Mononuclear cell (primary cell): ENCODE data around the gene MRPL53. TPM values are rescaled to one million over a fixed set of nuclear protein-coding genes. Genes with fewer than 3 reads are reported as not detected.
A peak's percentile ranks its signal among the peaks of the same experiment; 100 is the strongest.
"Not testable (repeated sequence)": the region's sequence is repeated elsewhere in the genome, so short reads cannot be mapped to it uniquely, and the experiment has no call there.

Source experiments
- H3K27me3 ChIP-seq: 2 replicates; pipeline ENCODE4 v1.6.0; 2011; ENCODE audit warnings: low read length, control low read depth; ENCODE audit not compliant: insufficient read depth
- H3K4me1 ChIP-seq: 2 replicates; pipeline ENCODE4 v1.5.1; 2011; ENCODE audit warnings: mild to moderate bottlenecking, low read length, control low read depth; ENCODE audit not compliant: insufficient read depth
- H3K4me3 ChIP-seq: 2 replicates; pipeline ENCODE4 v1.5.1; 2011; ENCODE audit warnings: mild to moderate bottlenecking, low read length, moderate library complexity
- H3K9me3 ChIP-seq: 2 replicates; pipeline ENCODE4 v1.5.1; 2011; ENCODE audit warnings: low read depth, mild to moderate bottlenecking, control low read depth, low read length
- total RNA-seq: library from RNA; depleted of rRNA; stranded (reverse); fragments of >200 nt; gene quantifications from one replicate; pipeline ENCODE4 v1.2.3, GENCODE V29; 2012

MRPL53 gene
- total RNA-seq, 1 donor, result 8.3 TPM

GRCh38 chr2:74454654-74455511 is 17.6 kb downstream of the MRPL53 start, which contains the start of gene INO80B:
INO80B (plus strand) TSS chr2:74455087; CDS start chr2:74455117, 30 bp downstream.
- Histone ChIP-seq H3K4me1 (peaks cover 54% of the 10 kb centered on the region), H3K4me3 (peak within 1 kb of the TSS; percentile 55)

GRCh38 chr2:74450570-74451190 is 21.8 kb downstream of the MRPL53 start:
- Histone ChIP-seq H3K4me3 (no peak overlapping the region), H3K27me3 (no peaks in the 10 kb centered on the region), H3K4me1 (peaks cover 26% of the 10 kb centered on the region), H3K9me3 (no peaks in the 10 kb centered on the region)

More at GRCh38 chr2:74454654-74455511, 17.6 kb downstream of the MRPL53 start, which contains the start of gene INO80B:
- H3K27me3 ChIP-seq, result no peaks in the 10 kb centered on the region
- no peaks in the 10 kb centered on the region for H3K9me3 ChIP-seq

- H3K27me3 ChIP-seq, result peaks cover 13% of the 10 kb centered on the region
- no peaks in the 10 kb centered on the region for H3K9me3 ChIP-seq
- H3K4me3 ChIP-seq, result no peak overlapping the region
- peaks cover 14% of the 10 kb centered on the region for H3K4me1 ChIP-seq
Measured at GRCh38 chr2:74448771-74449170, 23.7 kb downstream of the MRPL53 start.

GRCh38 chr2:74447230-74447999 is 25.1 kb downstream of the MRPL53 start:
- no peak overlapping the region for H3K4me3 ChIP-seq
- H3K4me1 ChIP-seq, result peaks cover 5% of the 10 kb centered on the region
- peaks cover 20% of the 10 kb centered on the region for H3K27me3 ChIP-seq
- H3K9me3 ChIP-seq, result no peaks in the 10 kb centered on the region

GRCh38 chr2:74444498-74445318 is 27.8 kb downstream of the MRPL53 start:
- peaks cover 47% of the 10 kb centered on the region for H3K27me3 ChIP-seq
- H3K4me1 ChIP-seq, result peaks cover 28% of the 10 kb centered on the region
- H3K4me3 ChIP-seq, result no peak overlapping the region
- no peaks in the 10 kb centered on the region for H3K9me3 ChIP-seq

- Histone ChIP-seq H3K4me1 (peaks cover 33% of the 10 kb centered on the region), H3K27me3 (peaks cover 47% of the 10 kb centered on the region)
- not testable (repeated sequence) for H3K4me3 ChIP-seq, H3K9me3 ChIP-seq
Measured at GRCh38 chr2:74442483-74443297, 29.8 kb downstream of the MRPL53 start.

- Histone ChIP-seq H3K27me3 (peaks cover 47% of the 10 kb centered on the region), H3K4me3 (no peak within 1 kb of the TSS), H3K9me3 (no peaks in the 10 kb centered on the region), H3K4me1 (peaks cover 33% of the 10 kb centered on the region)
Measured at GRCh38 chr2:74441690-74442482, 30.6 kb downstream of the MRPL53 start, which contains the start of gene RTKN. RTKN (minus strand) TSS chr2:74441937; CDS start chr2:74441816, 121 bp downstream.

- H3K4me3 ChIP-seq, result no peak overlapping the region
- peaks cover 33% of the 10 kb centered on the region for H3K4me1 ChIP-seq
- peaks cover 47% of the 10 kb centered on the region for H3K27me3 ChIP-seq
- H3K9me3 ChIP-seq, result no peaks in the 10 kb centered on the region
Measured at GRCh38 chr2:74441170-74441689, 31.2 kb downstream of the MRPL53 start.

- Histone ChIP-seq H3K27me3 (peaks cover 47% of the 10 kb centered on the region), H3K4me3 (no peak overlapping the region), H3K9me3 (no peaks in the 10 kb centered on the region), H3K4me1 (peaks cover 33% of the 10 kb centered on the region)
Measured at GRCh38 chr2:74440378-74441169, 31.9 kb downstream of the MRPL53 start.

- H3K27me3 ChIP-seq, result peaks cover 45% of the 10 kb centered on the region
- H3K4me1 ChIP-seq, result peaks cover 33% of the 10 kb centered on the region
- H3K4me3 ChIP-seq, result no peak overlapping the region
- H3K9me3 ChIP-seq, result no peaks in the 10 kb centered on the region
Measured at GRCh38 chr2:74439803-74440377, 32.6 kb downstream of the MRPL53 start.

GRCh38 chr2:74439373-74439772 is 33.1 kb downstream of the MRPL53 start:
- Histone ChIP-seq H3K27me3 (peaks cover 41% of the 10 kb centered on the region), H3K9me3 (no peaks in the 10 kb centered on the region), H3K4me1 (peaks cover 33% of the 10 kb centered on the region), H3K4me3 (no peak overlapping the region)

GRCh38 chr2:74438248-74438647 is 34.2 kb downstream of the MRPL53 start:
- H3K9me3 ChIP-seq, result no peaks in the 10 kb centered on the region
- H3K27me3 ChIP-seq, result peaks cover 34% of the 10 kb centered on the region
- H3K4me3 ChIP-seq, result no peak overlapping the region
- peaks cover 33% of the 10 kb centered on the region for H3K4me1 ChIP-seq
